Activated CD4-positive, alpha-beta T cell treated with anti-CD3 and anti-CD28 coated beads, Interleukin-2, amount 50 U/mL, for 16 hours (primary cell): ENCODE data around the gene NHSL1.

Source experiments
- DNase-seq: peaks from one replicate; pipeline ENCODE4 v3.0.0-alpha.2; 2020

NHSL1 gene

GRCh38 chr6:138499303-138500018, at the start of gene NHSL1:
NHSL1 (minus strand) TSS chr6:138499494; CDS start chr6:138499290, 204 bp downstream.
- no peak for DNase-seq

- DNase-seq, result peak; percentile 63
Observed at GRCh38 chr6:138546733-138547185, 47.5 kb upstream of the NHSL1 start.

- DNase-seq, result no peak
Observed at GRCh38 chr6:138545621-138545980, 46.3 kb upstream of the NHSL1 start.

GRCh38 chr6:138544501-138544900, 45.2 kb upstream of the NHSL1 start:
- no peak for DNase-seq

GRCh38 chr6:138543657-138544056, 44.4 kb upstream of the NHSL1 start:
- DNase-seq, result no peak

GRCh38 chr6:138541823-138542481, 42.7 kb upstream of the NHSL1 start:
- DNase-seq, result no peak

GRCh38 chr6:138540468-138540867, 41.2 kb upstream of the NHSL1 start:
- no peak for DNase-seq

- DNase-seq, result no peak
Observed at GRCh38 chr6:138539876-138540275, 40.6 kb upstream of the NHSL1 start.

- no peak for DNase-seq
Observed at GRCh38 chr6:138538390-138539031, 39.2 kb upstream of the NHSL1 start.

GRCh38 chr6:138537106-138537505, 37.8 kb upstream of the NHSL1 start:
- DNase-seq, result no peak

GRCh38 chr6:138535728-138536455, 36.6 kb upstream of the NHSL1 start:
- DNase-seq, result no peak

- DNase-seq, result no peak
Observed at GRCh38 chr6:138533667-138534066, 34.4 kb upstream of the NHSL1 start.

- DNase-seq, result no peak
Observed at GRCh38 chr6:138531387-138531786, 32.1 kb upstream of the NHSL1 start.

- no peak for DNase-seq
Observed at GRCh38 chr6:138529478-138529877, 30.2 kb upstream of the NHSL1 start.

- no peak for DNase-seq
Observed at GRCh38 chr6:138528956-138529355, 29.7 kb upstream of the NHSL1 start.

- DNase-seq, result no peak
Observed at GRCh38 chr6:138528137-138528536, 28.8 kb upstream of the NHSL1 start.

GRCh38 chr6:138527411-138528088, 28.3 kb upstream of the NHSL1 start:
- DNase-seq, result no peak

- DNase-seq, result no peak
Observed at GRCh38 chr6:138526822-138527235, 27.5 kb upstream of the NHSL1 start.

- no peak for DNase-seq
Observed at GRCh38 chr6:138525355-138525754, 26.1 kb upstream of the NHSL1 start.

- DNase-seq, result no peak
Observed at GRCh38 chr6:138524526-138524925, 25.2 kb upstream of the NHSL1 start.

- DNase-seq, result no peak
Observed at GRCh38 chr6:138523347-138524210, 24.3 kb upstream of the NHSL1 start.

GRCh38 chr6:138522611-138523010, 23.3 kb upstream of the NHSL1 start:
- DNase-seq, result no peak
